Fibroblast of lung (primary cell): Measurements from ENCODE around the gene INTU. TPM values are rescaled to one million over a fixed set of nuclear protein-coding genes. Genes with fewer than 3 reads are reported as not detected.

Source experiments
- DNase-seq, 2 donors: peaks; one replicate each; pipeline versions ENCODE4 v3.0.0 to v3.0.0-alpha.2; 2010; ENCODE audit warnings: low read depth in 2 of 2
- H2AFZ ChIP-seq: 2 replicates; pipeline ENCODE4 v1.5.1; 2012; ENCODE audit warnings: low read length, control low read depth, inconsistent platforms
- H3K27ac ChIP-seq: 2 replicates; pipeline ENCODE4 v1.5.1; 2011; ENCODE audit warnings: low read length, control low read depth; ENCODE audit not compliant: insufficient read depth
- H3K27me3 ChIP-seq: 2 replicates; pipeline ENCODE4 v1.5.1; 2011; ENCODE audit warnings: mild to moderate bottlenecking, low read length; ENCODE audit not compliant: control insufficient read depth, insufficient read depth
- H3K36me3 ChIP-seq: 2 replicates; pipeline ENCODE4 v1.5.1; 2011; ENCODE audit warnings: low read length; ENCODE audit not compliant: control insufficient read depth, insufficient read depth
- H3K4me1 ChIP-seq: 2 replicates; pipeline ENCODE4 v1.5.1; 2011; ENCODE audit warnings: low read length; ENCODE audit not compliant: control insufficient read depth, insufficient read depth; ENCODE audit errors: extremely low read depth
- H3K4me2 ChIP-seq: 2 replicates; pipeline ENCODE4 v1.5.1; 2011; ENCODE audit warnings: low read length, control low read depth; ENCODE audit not compliant: insufficient read depth; ENCODE audit errors: extremely low read depth
- H3K4me3 ChIP-seq, 4 experiments: fragments of 200-600 bp in 1 of 4; sonication (generic) in 1 of 4; replicated peaks in 1 of 4; 2 replicates each; pipeline ENCODE4 v1.5.1; 2011 to 2016; ENCODE audit warnings: low read length in 4 of 4, low read depth in 3 of 4, mild to moderate bottlenecking in 3 of 4, control low read depth in 2 of 4, inconsistent platforms in 1 of 4, mixed read lengths in 1 of 4; ENCODE audit not compliant: insufficient read depth in 1 of 4; ENCODE audit errors: control extremely low read depth in 1 of 4
- H3K79me2 ChIP-seq: 2 replicates; pipeline ENCODE4 v1.5.1; 2012; ENCODE audit warnings: mild to moderate bottlenecking, low read length, inconsistent platforms; ENCODE audit not compliant: control insufficient read depth, insufficient read depth
- H3K9ac ChIP-seq: 2 replicates; pipeline ENCODE4 v1.5.1; 2011; ENCODE audit warnings: mild to moderate bottlenecking, low read length, control low read depth; ENCODE audit not compliant: insufficient read depth
- H3K9me3 ChIP-seq: 2 replicates; pipeline ENCODE4 v1.5.1; 2012; ENCODE audit warnings: low read depth, low read length; ENCODE audit not compliant: control insufficient read depth, insufficient read depth
- H4K20me1 ChIP-seq: 2 replicates; pipeline ENCODE4 v1.5.1; 2011; ENCODE audit warnings: low read length; ENCODE audit not compliant: control insufficient read depth, insufficient read depth; ENCODE audit errors: extremely low read depth
- CTCF ChIP-seq, 2 donors: IDR thresholded peaks in 1 of 2; conservative IDR thresholded peaks in 1 of 2; 1 replicate in 1 of 2; 2 replicates in 1 of 2; pipeline ENCODE4 v1.5.1; 2011 to 2012; ENCODE audit warnings: low read length in 2 of 2, control low read depth in 1 of 2, inconsistent platforms in 1 of 2, low read depth in 1 of 2, mild to moderate bottlenecking in 1 of 2
- EZH2 ChIP-seq: IDR thresholded peaks from 2 replicates; pipeline ENCODE4 v1.5.1; 2012; ENCODE audit warnings: low read length, control low read depth, mild to moderate bottlenecking; ENCODE audit errors: missing control alignments
- polyA plus RNA-seq, 2 donors: library from polyadenylated mRNA; depleted of rRNA in 1 of 2; stranded (reverse) in 1 of 2; unstranded in 1 of 2; fragments of >200 nt; gene quantifications; 2 replicates each; pipeline ENCODE4 v1.2.1, GENCODE V29; 2011 to 2012; ENCODE audit warnings: missing spikeins in 1 of 2
- total RNA-seq: library from RNA; depleted of rRNA; stranded (reverse); fragments of >200 nt; gene quantifications from 2 replicates; pipeline ENCODE4 v1.2.1, GENCODE V29; 2014

Gene INTU
- total and polyA plus RNA-seq, 2 donors (not counting 1 experiment from before 2014, with no cell fraction given): 5.6 to 9.6 TPM

DNA sequence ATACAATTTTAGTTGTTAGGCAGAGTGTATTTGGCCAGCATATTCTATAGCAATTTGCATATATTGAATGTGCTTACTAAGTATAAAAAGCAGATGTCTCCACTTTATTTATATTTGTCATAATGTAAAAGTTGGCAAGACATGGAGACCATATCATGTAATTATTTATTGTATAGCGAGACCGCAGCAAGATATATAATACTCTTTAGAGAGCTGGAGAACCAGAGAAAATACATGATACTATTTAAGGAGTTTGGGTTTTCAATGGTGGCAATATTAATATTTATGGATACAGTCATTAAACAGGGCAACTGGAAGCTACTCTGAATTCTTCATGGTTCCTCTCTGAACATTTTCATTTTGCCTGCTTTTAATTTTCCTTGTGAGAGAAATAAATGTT lies 35.0 kb downstream of the INTU start:
- no peaks in the 10 kb centered on the region for H3K4me1 ChIP-seq
- no peaks in the 10 kb centered on the region for H4K20me1 ChIP-seq
- no peaks in the 10 kb centered on the region for H3K79me2 ChIP-seq
- H3K4me3 ChIP-seq: no peak overlapping the region
- TF ChIP-seq EZH2 (no peak), CTCF (conservative IDR thresholded peaks at IDR 0.05 in 1 of 2, IDR thresholded peaks at IDR 0.05 in 1 of 2; ENCODE audit: low read depth in 1 of 2, low read length in 2 of 2) (no peak)
- H3K9me3 ChIP-seq: no peaks in the 10 kb centered on the region
- no peak for DNase-seq
- H3K9ac ChIP-seq: no peak overlapping the region
- no peak overlapping the region for H3K27ac ChIP-seq
- no peaks in the 10 kb centered on the region for H3K36me3 ChIP-seq
- no peak overlapping the region for H3K4me2 ChIP-seq
- no peaks in the 10 kb centered on the region for H3K27me3 ChIP-seq
- H2AFZ ChIP-seq: no peak overlapping the region

DNA sequence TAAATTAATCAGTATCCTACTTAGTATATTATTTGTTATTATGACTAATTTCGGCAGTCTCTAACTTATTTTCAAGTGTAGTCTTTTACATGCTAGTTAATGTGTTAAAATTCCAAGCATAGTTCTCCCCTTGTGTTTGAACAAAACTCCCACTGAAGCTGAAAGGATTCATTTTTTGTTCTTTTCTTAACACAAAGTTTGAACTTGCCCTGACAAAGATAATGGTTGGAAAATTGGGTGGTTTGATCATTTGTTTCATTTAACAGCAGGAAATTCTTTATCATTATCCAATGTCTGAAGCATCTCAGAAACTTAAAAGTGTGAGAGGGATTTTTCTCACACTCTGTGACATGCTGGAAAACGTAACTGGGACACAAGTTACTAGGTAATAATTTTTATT lies 36.0 kb downstream of the INTU start:
- Histone ChIP-seq H2AFZ (no peak overlapping the region), H3K4me1 (no peaks in the 10 kb centered on the region), H3K27me3 (no peaks in the 10 kb centered on the region), H3K79me2 (no peaks in the 10 kb centered on the region), H3K36me3 (no peaks in the 10 kb centered on the region), H3K9me3 (no peaks in the 10 kb centered on the region), H3K27ac (no peak overlapping the region), H4K20me1 (no peaks in the 10 kb centered on the region), H3K4me2 (no peak overlapping the region), H3K4me3 (no peak overlapping the region), H3K9ac (no peak overlapping the region)
- TF ChIP-seq CTCF (conservative IDR thresholded peaks at IDR 0.05 in 1 of 2, IDR thresholded peaks at IDR 0.05 in 1 of 2; ENCODE audit: low read depth in 1 of 2, low read length in 2 of 2): no peak
- TF ChIP-seq EZH2: no peak
- peak in 1 of 2 donors; percentile 68 for DNase-seq

GRCh38 chr4:127669691-127670090 lies 36.9 kb downstream of the INTU start:
- Histone ChIP-seq H3K79me2 (no peaks in the 10 kb centered on the region), H3K4me1 (no peaks in the 10 kb centered on the region), H3K27me3 (no peaks in the 10 kb centered on the region), H3K4me3 (no peak overlapping the region), H4K20me1 (no peaks in the 10 kb centered on the region), H3K36me3 (no peaks in the 10 kb centered on the region), H3K27ac (no peak overlapping the region), H3K4me2 (no peak overlapping the region), H3K9me3 (no peaks in the 10 kb centered on the region), H3K9ac (no peak overlapping the region), H2AFZ (no peak overlapping the region)
- DNase-seq: peak in 1 of 2 donors; percentile 36
- TF ChIP-seq CTCF (conservative IDR thresholded peaks at IDR 0.05 in 1 of 2, IDR thresholded peaks at IDR 0.05 in 1 of 2; ENCODE audit: low read depth in 1 of 2, low read length in 2 of 2): no peak
- no peak for TF ChIP-seq EZH2
